SK-N-MC (cell line): ENCODE data around the gene DYRK2.

Experiments used
- DNase-seq: peaks from one replicate; pipeline ENCODE4 v3.0.0-alpha.2; 2011; ENCODE audit warnings: low read depth, low spot score
- H3K27ac ChIP-seq: fragments of 200-600 bp; sonication (generic); 2 replicates; pipeline ENCODE4 v1.5.1; 2016; ENCODE audit warnings: mixed run types
- H3K36me3 ChIP-seq: fragments of 200-600 bp; sonication (generic); 2 replicates; pipeline ENCODE4 v1.6.1; 2017; ENCODE audit warnings: antibody characterized with exemption, low read length, mixed read lengths; ENCODE audit not compliant: insufficient read depth
- H3K4me3 ChIP-seq: fragments of 200-600 bp; sonication (generic); 2 replicates; pipeline ENCODE4 v1.5.1; 2016
- H3K9ac ChIP-seq: fragments of 200-600 bp; sonication (generic); 2 replicates; pipeline ENCODE4 v1.8.0; 2017; ENCODE audit warnings: mixed run types, mixed read lengths; ENCODE audit not compliant: insufficient read length
- H3K9me3 ChIP-seq: fragments of 200-600 bp; sonication (generic); 2 replicates; pipeline ENCODE4 v1.6.1; 2017; ENCODE audit warnings: low read depth, mild to moderate bottlenecking, antibody characterized with exemption, low read length, moderate library complexity, mixed read lengths
- EZH2 ChIP-seq: fragments of 200-600 bp; sonication (generic); IDR thresholded peaks from one replicate; pipeline ENCODE4 v1.6.1; 2017; ENCODE audit warnings: antibody characterized with exemption
- FOXP2 ChIP-seq: optimal IDR thresholded peaks from 2 replicates; pipeline ENCODE3; 2011; ENCODE audit warnings: mild to moderate bottlenecking, moderate library complexity; ENCODE audit not compliant: insufficient read depth; ENCODE audit errors: extremely low read length, control extremely low read depth
- POLR2AphosphoS5 ChIP-seq: IDR thresholded peaks from 2 replicates; pipeline ENCODE4 v1.6.1; 2012; ENCODE audit warnings: mild to moderate bottlenecking, low read depth, low read length, borderline replicate concordance

Gene DYRK2

GRCh38 chr12:67649261-67649569, 670 bp downstream of the DYRK2 start:
- H3K4me3 ChIP-seq, result peak overlapping the region; percentile 94
- H3K9ac ChIP-seq, result peak overlapping the region; percentile 91
- H3K27ac ChIP-seq, result no peak overlapping the region
- peaks cover 11% of the 10 kb centered on the region; the same call in 1 of the 2 replicates for H3K36me3 ChIP-seq
- TF ChIP-seq POLR2AphosphoS5 (no peak), EZH2 (no peak), FOXP2 (no peak)
- no peaks in the 10 kb centered on the region for H3K9me3 ChIP-seq
- DNase-seq, result no peak

- no peak for TF ChIP-seq POLR2AphosphoS5
- TF ChIP-seq FOXP2, result no peak
- no peak for TF ChIP-seq EZH2
- no peaks in the 10 kb centered on the region for H3K9me3 ChIP-seq
- H3K4me3 ChIP-seq, result peak overlapping the region; percentile 94
- H3K9ac ChIP-seq, result peak overlapping the region; percentile 91
- H3K27ac ChIP-seq, result no peak overlapping the region
- H3K36me3 ChIP-seq, result peaks cover 14% of the 10 kb centered on the region; the same call in 1 of the 2 replicates
- DNase-seq, result no peak
Observed at GRCh38 chr12:67649570-67650387, 1.2 kb downstream of the DYRK2 start.

GRCh38 chr12:67650388-67651131, 2.0 kb downstream of the DYRK2 start:
- TF ChIP-seq EZH2 (no peak), FOXP2 (no peak), POLR2AphosphoS5 (no peak)
- Histone ChIP-seq H3K9ac (peak overlapping the region; percentile 91), H3K4me3 (peak overlapping the region; percentile 94), H3K27ac (no peak overlapping the region), H3K9me3 (no peaks in the 10 kb centered on the region), H3K36me3 (peaks cover 19% of the 10 kb centered on the region; the same call in 1 of the 2 replicates)
- no peak for DNase-seq

GRCh38 chr12:67651132-67651695, 2.7 kb downstream of the DYRK2 start:
- peak overlapping the region; percentile 94 for H3K4me3 ChIP-seq
- H3K9ac ChIP-seq, result peak overlapping the region; percentile 1
- H3K27ac ChIP-seq, result no peak overlapping the region
- H3K36me3 ChIP-seq, result peaks cover 22% of the 10 kb centered on the region
- no peak for DNase-seq
- TF ChIP-seq FOXP2, result no peak
- TF ChIP-seq POLR2AphosphoS5, result no peak
- TF ChIP-seq EZH2, result no peak
- no peaks in the 10 kb centered on the region for H3K9me3 ChIP-seq

GRCh38 chr12:67655829-67656228, 7.3 kb downstream of the DYRK2 start:
- peaks cover 66% of the 10 kb centered on the region for H3K36me3 ChIP-seq
- TF ChIP-seq FOXP2 (no peak), EZH2 (no peak), POLR2AphosphoS5 (no peak)
- H3K27ac ChIP-seq, result no peak overlapping the region
- no peak overlapping the region for H3K4me3 ChIP-seq
- H3K9ac ChIP-seq, result no peak overlapping the region
- no peak for DNase-seq
- H3K9me3 ChIP-seq, result no peaks in the 10 kb centered on the region

- Histone ChIP-seq H3K4me3 (no peak overlapping the region), H3K36me3 (peaks cover 65% of the 10 kb centered on the region), H3K27ac (no peak overlapping the region), H3K9me3 (no peaks in the 10 kb centered on the region), H3K9ac (no peak overlapping the region)
- TF ChIP-seq FOXP2, result no peak
- no peak for TF ChIP-seq EZH2
- TF ChIP-seq POLR2AphosphoS5, result no peak
- no peak for DNase-seq
Observed at GRCh38 chr12:67656251-67656650, 7.7 kb downstream of the DYRK2 start.

- H3K9ac ChIP-seq, result no peak overlapping the region
- no peak overlapping the region for H3K27ac ChIP-seq
- peaks cover 59% of the 10 kb centered on the region for H3K36me3 ChIP-seq
- no peak for DNase-seq
- H3K9me3 ChIP-seq, result no peaks in the 10 kb centered on the region
- H3K4me3 ChIP-seq, result no peak overlapping the region
- TF ChIP-seq EZH2, result no peak
- TF ChIP-seq FOXP2, result no peak
- TF ChIP-seq POLR2AphosphoS5, result no peak
Observed at GRCh38 chr12:67658486-67658885, 9.9 kb downstream of the DYRK2 start.

- DNase-seq, result no peak
- Histone ChIP-seq H3K27ac (no peak overlapping the region), H3K9me3 (no peaks in the 10 kb centered on the region), H3K36me3 (peaks cover 54% of the 10 kb centered on the region), H3K9ac (no peak overlapping the region), H3K4me3 (no peak overlapping the region)
- TF ChIP-seq EZH2 (no peak), FOXP2 (no peak), POLR2AphosphoS5 (no peak)
Observed at GRCh38 chr12:67659292-67659691, 10.7 kb downstream of the DYRK2 start.
